Activated naive CD8-positive, alpha-beta T cell treated with anti-CD3 and anti-CD28 coated beads, Interleukin-2, amount 50 U/mL, for 24 hours (primary cell): ENCODE results near the gene WNT9A.
"Not testable (repeated sequence)": the region's sequence is repeated elsewhere in the genome, so short reads cannot be mapped to it uniquely, and the experiment has no call there.

Source experiments
- ATAC-seq: fragments of 150-1000 bp; cut with Tn5 transposase; one replicate; pipeline ENCODE4 v1.10.0; 2021
- DNase-seq: peaks from one replicate; pipeline ENCODE4 v3.0.0; 2021
- H3K27ac Mint-ChIP-seq: one replicate; pipeline ENCODE4 v1.8.0; 2021; ENCODE audit warnings: mild to moderate bottlenecking, mixed read lengths
- H3K27me3 Mint-ChIP-seq: one replicate; pipeline ENCODE4 v1.8.0; 2021; ENCODE audit warnings: mixed read lengths
- H3K36me3 Mint-ChIP-seq: one replicate; pipeline ENCODE4 v1.8.0; 2021; ENCODE audit warnings: low read depth, mixed read lengths
- H3K4me1 Mint-ChIP-seq: one replicate; pipeline ENCODE4 v1.8.0; 2021; ENCODE audit warnings: mixed read lengths
- H3K4me3 Mint-ChIP-seq: one replicate; pipeline ENCODE4 v1.8.0; 2021; ENCODE audit warnings: mild to moderate bottlenecking, moderate library complexity, mixed read lengths
- H3K9me3 Mint-ChIP-seq: one replicate; pipeline ENCODE4 v1.8.0; 2021; ENCODE audit warnings: mixed read lengths

WNT9A gene

DNA sequence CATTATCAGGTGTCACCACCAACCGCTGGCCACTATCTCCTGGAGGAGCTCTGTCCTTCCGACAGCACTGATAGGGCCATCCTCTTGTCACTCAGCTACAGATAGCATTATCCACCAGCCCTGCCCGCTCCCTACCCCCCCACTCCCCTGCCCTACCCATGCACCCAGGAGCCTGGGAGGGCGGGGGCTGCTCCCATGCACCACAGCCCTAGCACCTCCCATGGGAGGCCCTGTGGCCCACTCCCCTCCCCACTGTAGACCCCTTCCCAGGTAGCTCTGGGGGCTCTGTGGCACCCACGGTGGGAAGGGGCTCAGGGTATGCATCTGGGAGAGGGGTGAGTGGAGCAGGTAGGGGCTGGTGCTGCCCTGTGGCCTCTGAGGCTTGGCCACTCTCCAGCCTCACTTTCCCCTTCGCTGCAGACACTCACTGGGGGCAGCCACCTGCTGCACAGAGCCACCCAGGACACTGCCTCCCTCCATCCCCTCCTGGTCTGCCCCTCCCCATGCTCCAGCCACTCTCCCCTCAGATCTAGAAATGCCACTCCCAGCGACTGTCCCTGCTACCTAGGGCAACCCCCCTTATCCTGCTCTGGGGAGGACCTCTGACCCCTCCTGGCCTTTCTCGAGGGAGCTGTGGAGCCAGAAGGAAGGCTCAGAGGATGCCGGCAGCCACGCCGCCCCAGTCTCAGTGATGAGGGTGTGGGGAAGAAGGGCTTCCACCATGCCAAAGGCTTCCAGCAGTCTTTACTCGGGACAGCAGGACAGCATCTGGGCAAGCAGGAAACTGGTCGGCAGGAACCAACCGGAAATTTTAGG, 58.5 kb downstream of the WNT9A start:
- no peaks in the 10 kb centered on the region for H3K9me3 Mint-ChIP-seq

DNA sequence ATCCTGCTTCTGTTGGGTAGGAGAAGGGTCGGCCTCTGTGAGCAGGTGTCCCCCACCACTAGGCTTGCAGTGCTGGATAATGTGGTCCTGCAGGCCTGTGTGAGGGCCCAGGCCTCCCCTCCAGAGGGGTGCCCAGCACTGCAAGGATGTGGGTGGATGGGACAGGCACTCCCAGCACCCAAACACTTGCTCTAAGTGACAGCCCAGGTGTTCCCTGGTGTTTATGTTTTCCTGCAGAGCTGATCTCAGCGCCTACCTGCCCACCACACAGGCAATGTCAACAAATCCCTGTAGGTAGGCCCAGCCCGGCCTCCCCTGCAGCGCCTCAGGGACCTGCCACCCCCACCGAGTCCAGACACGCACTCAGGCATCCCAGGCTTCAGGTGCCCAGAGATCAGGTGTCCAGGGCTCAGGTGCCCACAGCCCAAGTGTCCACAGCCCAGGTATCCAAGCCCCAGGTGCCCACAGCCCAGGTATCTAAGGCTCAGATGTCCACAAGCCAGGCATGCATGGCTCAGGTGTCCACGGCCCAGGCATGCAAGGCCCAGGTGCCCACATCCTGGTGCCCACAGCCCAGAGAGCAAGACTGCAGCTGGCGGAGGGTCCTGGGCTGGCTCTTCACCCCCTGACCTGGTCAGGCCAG, 59.2 kb downstream of the WNT9A start:
- H3K4me3 Mint-ChIP-seq = no peak overlapping the region
- no peak for ATAC-seq
- H3K27me3 Mint-ChIP-seq = no peaks in the 10 kb centered on the region
- DNase-seq = peak; percentile 2
- no peaks in the 10 kb centered on the region for H3K36me3 Mint-ChIP-seq
- peaks cover 12% of the 10 kb centered on the region for H3K4me1 Mint-ChIP-seq
- no peak overlapping the region for H3K27ac Mint-ChIP-seq
- no peaks in the 10 kb centered on the region for H3K9me3 Mint-ChIP-seq

More for the DNA sequence above, 58.5 kb downstream of the WNT9A start:
- DNase-seq (peak; percentile 1), ATAC-seq (no peak)
- Mint-ChIP-seq H3K36me3 (no peaks in the 10 kb centered on the region), H3K4me1 (peaks cover 12% of the 10 kb centered on the region), H3K27me3 (no peaks in the 10 kb centered on the region), H3K4me3 (no peak overlapping the region), H3K27ac (no peak overlapping the region)

DNA sequence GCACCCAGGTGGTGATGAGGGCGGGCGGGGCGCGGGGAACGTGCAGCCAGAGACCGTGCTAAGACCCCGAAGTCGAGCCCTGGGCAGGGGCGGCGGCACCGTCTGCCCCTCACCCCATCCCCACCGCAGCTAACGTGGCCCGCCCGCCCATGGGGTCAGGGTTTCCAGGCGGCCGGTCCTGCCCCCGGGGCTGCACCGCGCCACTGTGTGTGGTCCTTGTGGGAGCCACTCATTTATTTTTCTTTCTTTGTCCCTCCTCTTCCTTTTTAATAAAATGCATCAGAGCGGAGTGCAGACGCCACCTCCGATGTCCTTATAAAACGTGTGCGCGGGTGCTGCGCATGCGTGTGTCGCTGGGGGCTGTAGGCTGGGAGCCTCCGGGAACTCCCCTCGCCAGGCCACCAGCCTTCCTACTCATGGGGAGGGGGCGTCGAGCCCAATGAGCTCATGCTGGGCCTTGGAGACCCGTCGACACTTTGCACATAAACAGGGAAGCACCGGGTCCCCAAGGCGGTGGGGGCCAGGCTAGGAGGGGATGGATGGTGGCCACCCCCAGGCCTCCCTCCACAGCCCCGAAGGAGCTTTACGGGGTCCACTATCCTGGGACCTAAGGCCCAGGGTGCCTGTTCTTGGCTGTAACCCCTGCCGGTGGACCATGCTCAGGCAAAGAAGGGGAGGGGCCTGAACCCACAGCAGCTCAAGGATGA, 59.9 kb downstream of the WNT9A start:
- H3K4me1 Mint-ChIP-seq = peaks cover 13% of the 10 kb centered on the region
- peak overlapping the region; percentile 39 for H3K27ac Mint-ChIP-seq
- H3K27me3 Mint-ChIP-seq = no peaks in the 10 kb centered on the region
- ATAC-seq = no peak
- H3K9me3 Mint-ChIP-seq = no peaks in the 10 kb centered on the region
- peak; percentile 22 for DNase-seq
- H3K4me3 Mint-ChIP-seq = peak overlapping the region; percentile 17
- no peaks in the 10 kb centered on the region for H3K36me3 Mint-ChIP-seq

DNA sequence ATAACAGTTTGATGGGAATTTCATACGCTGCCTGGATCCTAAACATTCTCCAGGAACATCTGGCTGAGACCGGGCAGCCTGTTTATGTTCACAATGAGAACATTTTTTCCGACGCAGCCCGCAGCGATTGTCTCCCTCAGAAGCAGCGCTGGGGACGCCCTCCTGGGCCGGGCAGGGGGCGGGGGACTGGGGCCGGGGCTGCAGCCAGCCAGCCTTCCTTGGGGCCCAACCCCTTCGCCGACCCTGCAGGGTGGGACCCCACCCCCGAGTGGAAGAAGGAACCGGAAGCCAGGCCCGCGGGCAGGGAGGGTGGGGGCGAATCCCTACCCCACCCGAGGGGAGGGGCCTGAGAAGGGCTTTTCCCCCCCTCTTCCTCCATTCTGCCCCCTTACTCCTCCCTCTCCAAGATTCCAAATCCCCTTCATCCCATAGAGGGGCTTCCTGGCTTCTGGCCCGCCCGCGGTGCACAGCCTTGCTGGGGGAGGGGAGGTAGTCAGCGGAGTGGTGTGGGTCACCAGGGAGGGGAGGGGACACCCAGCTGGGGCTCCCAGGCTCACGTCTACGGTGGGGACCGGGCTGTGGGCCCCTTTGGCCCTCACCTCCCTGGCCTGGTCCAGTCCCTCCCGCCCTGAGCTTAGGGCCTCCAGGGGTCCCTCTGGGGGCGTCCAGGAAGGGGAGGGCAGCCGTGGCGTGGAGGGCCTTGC, 60.6 kb downstream of the WNT9A start:
- no peaks in the 10 kb centered on the region for H3K27me3 Mint-ChIP-seq
- H3K27ac Mint-ChIP-seq = no peak overlapping the region
- H3K4me3 Mint-ChIP-seq = no peak overlapping the region
- H3K4me1 Mint-ChIP-seq = peaks cover 15% of the 10 kb centered on the region
- H3K36me3 Mint-ChIP-seq = no peaks in the 10 kb centered on the region
- no peaks in the 10 kb centered on the region for H3K9me3 Mint-ChIP-seq
- ATAC-seq = no peak
- peak; percentile 20 for DNase-seq

DNA sequence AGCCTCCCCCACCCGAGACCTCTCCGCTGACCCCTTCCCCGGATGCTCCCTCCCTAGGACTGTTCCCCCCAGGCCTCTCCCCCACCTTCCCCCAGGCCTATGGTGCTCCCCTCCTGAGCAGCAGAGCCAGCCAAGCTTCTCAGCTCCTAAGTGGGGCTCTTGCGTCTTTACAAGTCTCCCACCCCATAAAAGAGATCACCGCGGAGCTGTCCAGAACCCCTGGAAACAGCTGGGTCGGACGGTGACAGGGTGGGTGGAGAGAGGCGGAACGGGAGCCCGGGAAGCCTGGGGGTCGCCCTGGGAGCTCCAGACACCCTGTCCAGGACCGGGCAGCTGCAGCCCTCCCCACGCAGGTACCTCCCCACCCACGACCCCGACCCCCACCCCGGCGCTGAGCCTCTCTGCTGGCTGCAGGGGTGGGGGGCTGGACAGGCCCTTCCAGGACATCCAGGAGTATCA, 61.2 kb downstream of the WNT9A start:
- H3K36me3 Mint-ChIP-seq = no peaks in the 10 kb centered on the region
- H3K9me3 Mint-ChIP-seq = no peaks in the 10 kb centered on the region
- DNase-seq = no peak
- H3K27ac Mint-ChIP-seq = no peak overlapping the region
- no peaks in the 10 kb centered on the region for H3K27me3 Mint-ChIP-seq
- no peak overlapping the region for H3K4me3 Mint-ChIP-seq
- H3K4me1 Mint-ChIP-seq = peaks cover 15% of the 10 kb centered on the region
- no peak for ATAC-seq

DNA sequence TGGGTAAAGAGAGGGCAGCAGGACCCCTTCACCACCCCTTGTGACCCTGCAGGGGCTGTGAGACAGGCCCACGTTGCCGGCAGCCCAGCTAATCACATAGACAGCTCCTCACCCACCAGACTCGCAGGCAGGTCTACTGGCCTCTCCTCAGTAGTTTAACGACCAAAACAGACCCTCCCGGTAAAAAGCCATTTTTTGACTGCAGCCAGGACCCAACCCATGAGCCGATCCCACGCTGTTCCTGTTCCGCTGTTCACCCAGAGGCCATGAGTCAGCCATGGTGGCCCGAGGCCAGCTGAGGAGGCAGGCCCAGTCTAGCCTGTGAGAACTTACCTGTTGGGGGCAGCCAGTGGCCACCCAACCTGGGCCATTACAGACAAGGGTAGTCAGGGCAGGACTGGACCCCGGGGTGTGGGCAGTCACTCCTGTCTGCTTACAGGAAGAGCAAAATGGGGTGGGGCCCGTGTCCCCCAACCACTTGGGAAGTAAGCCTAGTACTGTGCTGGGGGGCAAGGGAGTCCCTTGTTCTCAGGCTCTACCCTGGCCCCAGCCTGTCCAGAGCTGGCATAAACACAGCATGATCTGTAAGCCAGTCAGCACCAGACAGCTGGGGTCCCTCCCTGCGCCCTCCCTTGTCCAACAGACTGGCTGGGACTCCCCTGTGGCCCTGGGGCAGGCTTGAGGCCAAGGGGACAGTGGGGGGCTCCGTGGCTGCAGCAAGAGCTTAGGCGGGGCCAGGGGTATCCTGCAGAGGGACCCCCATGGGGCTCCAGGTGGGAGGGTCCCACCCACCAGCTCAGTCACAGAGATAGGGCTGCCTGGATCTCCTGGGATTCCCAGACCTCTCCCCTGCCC, 61.9 kb downstream of the WNT9A start:
- ATAC-seq (no peak), DNase-seq (peak; percentile 10)
- peaks cover 15% of the 10 kb centered on the region for H3K4me1 Mint-ChIP-seq
- H3K27ac Mint-ChIP-seq = no peak overlapping the region
- no peaks in the 10 kb centered on the region for H3K27me3 Mint-ChIP-seq
- H3K36me3 Mint-ChIP-seq = no peaks in the 10 kb centered on the region
- no peak overlapping the region for H3K4me3 Mint-ChIP-seq
- no peaks in the 10 kb centered on the region for H3K9me3 Mint-ChIP-seq

DNA sequence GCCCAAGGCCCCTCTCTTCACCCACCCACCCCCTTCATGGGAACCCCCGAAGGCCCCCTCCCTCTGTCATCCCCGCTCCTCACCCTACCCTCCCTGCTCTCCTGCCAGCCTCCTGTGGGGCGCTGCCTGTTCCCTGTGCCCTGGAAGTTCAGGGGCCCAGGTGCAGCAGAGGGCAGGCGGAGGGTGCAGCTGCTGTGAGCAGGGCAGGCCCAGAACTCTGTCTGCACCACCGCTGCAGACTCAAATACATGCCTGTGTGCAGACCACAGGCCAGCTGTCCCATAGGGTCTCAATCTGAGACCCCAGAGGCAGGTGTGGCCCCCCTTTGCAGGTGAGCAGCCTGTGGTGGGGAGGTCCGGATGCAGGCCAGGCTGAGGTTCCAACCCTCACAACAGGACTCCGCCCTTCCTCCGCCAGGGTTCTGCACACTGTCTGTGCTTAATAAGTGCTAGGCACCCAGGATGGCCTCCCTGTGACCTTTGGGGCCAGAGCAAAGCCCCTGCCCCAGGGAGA, 62.5 kb downstream of the WNT9A start:
- H3K36me3 Mint-ChIP-seq = no peaks in the 10 kb centered on the region
- no peak for ATAC-seq
- H3K9me3 Mint-ChIP-seq = no peaks in the 10 kb centered on the region
- peaks cover 15% of the 10 kb centered on the region for H3K4me1 Mint-ChIP-seq
- H3K27me3 Mint-ChIP-seq = no peaks in the 10 kb centered on the region
- peak; percentile 14 for DNase-seq
- H3K4me3 Mint-ChIP-seq = no peak overlapping the region
- H3K27ac Mint-ChIP-seq = no peak overlapping the region

DNA sequence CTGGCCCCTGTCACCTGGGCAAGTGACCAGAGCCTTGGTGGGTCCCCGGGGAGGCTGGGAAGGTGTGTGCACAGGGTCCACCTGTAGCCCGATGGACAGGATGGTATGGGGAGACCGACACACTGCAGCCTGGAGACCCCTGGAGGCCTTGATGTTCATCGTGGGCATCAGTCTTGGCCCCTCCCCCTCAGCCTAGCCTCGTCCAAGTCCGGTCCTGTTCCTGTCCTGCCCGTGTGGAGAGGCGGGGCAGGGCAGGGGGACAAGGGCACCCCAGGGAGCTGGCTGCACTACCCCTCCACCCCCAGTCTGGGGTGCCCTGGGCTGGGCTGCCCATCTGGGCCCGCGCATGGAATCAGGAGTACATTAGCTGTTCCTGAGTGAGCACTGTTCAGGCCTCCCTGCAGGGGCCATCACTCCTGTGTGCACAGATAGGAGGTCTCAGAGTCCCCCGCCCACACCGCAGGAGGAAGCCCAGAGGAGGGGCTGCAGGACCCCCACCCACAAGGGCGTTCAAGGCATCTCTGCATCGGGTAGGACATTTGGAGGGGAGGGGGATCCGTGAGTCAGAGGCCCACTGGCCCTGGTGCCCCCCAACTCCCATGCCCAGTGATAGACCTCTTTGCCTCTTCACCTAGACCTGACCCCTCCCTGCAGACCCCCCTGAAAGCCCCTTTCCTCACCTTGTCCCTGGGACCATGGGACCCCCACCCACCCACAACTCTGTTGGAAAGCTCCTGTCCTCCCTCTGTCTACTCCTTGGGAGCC, 63.2 kb downstream of the WNT9A start:
- ATAC-seq (no peak), DNase-seq (no peak)
- no peaks in the 10 kb centered on the region for H3K36me3 Mint-ChIP-seq
- no peak overlapping the region for H3K4me3 Mint-ChIP-seq
- no peaks in the 10 kb centered on the region for H3K27me3 Mint-ChIP-seq
- peaks cover 15% of the 10 kb centered on the region for H3K4me1 Mint-ChIP-seq
- no peak overlapping the region for H3K27ac Mint-ChIP-seq
- no peaks in the 10 kb centered on the region for H3K9me3 Mint-ChIP-seq

DNA sequence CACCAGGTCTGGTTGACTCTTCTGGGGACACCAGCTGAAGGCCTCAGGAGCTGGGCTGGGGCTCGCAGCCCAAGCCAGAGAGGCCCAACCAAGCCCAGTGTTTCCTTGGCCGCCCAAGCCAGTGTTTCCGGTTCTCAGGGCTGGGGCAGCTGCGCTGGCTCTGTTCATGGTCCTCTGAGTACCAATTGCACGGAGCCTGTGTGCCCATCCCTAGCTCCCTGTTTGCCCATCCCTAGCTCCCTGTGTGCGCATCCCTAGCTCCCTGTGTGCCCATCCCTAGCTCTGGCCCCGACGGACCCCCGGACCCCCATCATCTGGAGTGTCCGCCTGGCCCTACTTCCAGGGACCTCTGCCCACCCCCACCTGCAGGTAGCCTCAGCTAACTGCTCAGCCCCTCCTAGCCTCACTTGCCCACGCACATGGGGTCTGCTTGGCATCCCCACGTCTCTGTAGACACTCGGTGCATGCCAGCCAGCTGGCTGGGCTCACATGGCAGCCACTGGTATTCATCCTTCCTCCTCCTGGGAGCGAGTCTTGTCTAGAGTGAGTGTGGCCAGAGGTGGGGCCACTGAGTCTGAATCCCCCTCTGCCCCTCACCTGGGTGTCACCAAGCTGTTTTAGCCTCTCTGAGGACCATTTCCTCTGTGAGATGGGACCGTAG, 64.0 kb downstream of the WNT9A start:
- Mint-ChIP-seq H3K36me3 (no peaks in the 10 kb centered on the region), H3K27ac (no peak overlapping the region), H3K27me3 (no peaks in the 10 kb centered on the region), H3K9me3 (no peaks in the 10 kb centered on the region), H3K4me1 (peaks cover 16% of the 10 kb centered on the region), H3K4me3 (no peak overlapping the region)
- peak; percentile 1 for DNase-seq
- ATAC-seq = no peak

DNA sequence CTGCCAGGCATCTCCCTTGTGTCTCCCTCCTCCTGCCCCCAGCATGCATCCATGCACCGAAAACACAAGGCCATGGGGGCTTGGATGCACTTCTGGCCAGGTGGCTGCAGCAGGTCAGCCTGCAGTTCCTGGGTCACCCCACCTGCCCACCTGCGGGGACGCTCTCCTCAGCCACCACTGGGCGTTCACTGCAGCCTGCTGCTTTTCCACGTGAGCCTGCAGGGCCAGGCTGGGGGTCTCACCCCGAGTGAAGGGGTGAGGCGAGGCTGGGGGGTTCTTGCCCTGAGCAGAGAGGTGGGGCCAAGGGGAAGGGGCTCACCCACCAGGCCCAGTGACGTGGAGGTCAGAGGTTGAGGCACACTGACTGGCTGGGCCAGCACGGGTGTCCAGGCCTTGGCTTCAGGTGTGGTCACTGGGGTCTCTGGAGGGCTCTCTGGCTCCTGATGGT, 64.6 kb downstream of the WNT9A start:
- no peak overlapping the region for H3K27ac Mint-ChIP-seq
- H3K4me1 Mint-ChIP-seq = peaks cover 16% of the 10 kb centered on the region
- ATAC-seq = no peak
- no peak overlapping the region for H3K4me3 Mint-ChIP-seq
- DNase-seq = no peak
- H3K36me3 Mint-ChIP-seq = no peaks in the 10 kb centered on the region
- no peaks in the 10 kb centered on the region for H3K27me3 Mint-ChIP-seq
- H3K9me3 Mint-ChIP-seq = no peaks in the 10 kb centered on the region

DNA sequence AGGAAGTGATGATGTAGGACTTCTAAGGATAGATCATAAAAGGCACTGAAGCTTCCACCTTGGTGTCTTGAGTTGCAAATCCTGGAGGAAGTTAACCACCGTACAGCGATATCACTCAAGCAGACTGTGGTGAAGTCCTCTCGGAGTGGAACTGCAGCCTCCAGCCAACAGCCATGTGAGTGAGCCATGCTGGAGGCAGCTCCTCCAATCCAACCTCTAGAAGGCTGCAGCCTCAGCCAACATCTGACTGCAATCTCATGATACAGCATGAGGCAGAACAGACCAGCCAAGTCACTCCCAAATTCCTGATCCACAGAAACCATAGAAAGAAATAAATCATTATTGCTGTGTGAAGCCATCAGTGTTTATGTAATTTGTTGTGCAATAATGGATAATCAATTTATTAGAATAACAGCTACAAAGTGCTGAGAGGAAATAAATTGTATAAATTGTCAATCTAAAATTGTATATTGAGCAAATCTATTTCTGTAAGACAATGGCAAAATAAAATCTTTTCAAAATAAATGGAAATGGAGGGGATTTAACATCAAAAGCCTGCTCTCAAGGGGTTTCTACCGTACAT, 67.3 kb downstream of the WNT9A start:
- H3K9me3 Mint-ChIP-seq = no peaks in the 10 kb centered on the region
- H3K36me3 Mint-ChIP-seq = no peaks in the 10 kb centered on the region
- ATAC-seq = no peak
- no peaks in the 10 kb centered on the region for H3K27me3 Mint-ChIP-seq
- no peak overlapping the region for H3K27ac Mint-ChIP-seq
- H3K4me3 Mint-ChIP-seq = no peak overlapping the region
- peaks cover 6% of the 10 kb centered on the region for H3K4me1 Mint-ChIP-seq
- no peak for DNase-seq

DNA sequence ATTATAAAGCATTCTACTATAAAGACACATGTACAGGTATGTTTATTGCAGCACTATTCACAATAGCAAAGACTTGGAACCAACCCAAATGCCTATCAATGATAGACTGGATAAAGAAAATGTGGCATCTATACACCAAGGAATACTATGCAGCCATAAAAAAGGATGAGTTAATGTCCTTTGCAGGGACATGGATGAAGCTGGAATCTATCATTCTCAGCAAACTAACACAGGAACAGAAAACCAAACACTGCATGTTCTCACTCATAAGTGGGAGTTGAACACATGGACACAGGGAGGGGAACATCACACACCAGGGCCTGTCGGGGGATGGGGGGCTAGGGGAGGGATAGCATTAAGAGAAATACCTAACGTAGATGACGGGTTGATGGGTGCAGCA, 69.9 kb downstream of the WNT9A start:
- not testable (repeated sequence) for DNase-seq, ATAC-seq, H3K4me3 Mint-ChIP-seq, H3K4me1 Mint-ChIP-seq, H3K27me3 Mint-ChIP-seq, H3K36me3 Mint-ChIP-seq, H3K27ac Mint-ChIP-seq
- peaks cover 16% of the 10 kb centered on the region for H3K9me3 Mint-ChIP-seq
